ENCODE results near the gene ZNF442.
"Not testable (repeated sequence)": the region's sequence is repeated elsewhere in the genome, so short reads cannot be mapped to it uniquely, and the experiment has no call there.

ZNF442 gene

DNA sequence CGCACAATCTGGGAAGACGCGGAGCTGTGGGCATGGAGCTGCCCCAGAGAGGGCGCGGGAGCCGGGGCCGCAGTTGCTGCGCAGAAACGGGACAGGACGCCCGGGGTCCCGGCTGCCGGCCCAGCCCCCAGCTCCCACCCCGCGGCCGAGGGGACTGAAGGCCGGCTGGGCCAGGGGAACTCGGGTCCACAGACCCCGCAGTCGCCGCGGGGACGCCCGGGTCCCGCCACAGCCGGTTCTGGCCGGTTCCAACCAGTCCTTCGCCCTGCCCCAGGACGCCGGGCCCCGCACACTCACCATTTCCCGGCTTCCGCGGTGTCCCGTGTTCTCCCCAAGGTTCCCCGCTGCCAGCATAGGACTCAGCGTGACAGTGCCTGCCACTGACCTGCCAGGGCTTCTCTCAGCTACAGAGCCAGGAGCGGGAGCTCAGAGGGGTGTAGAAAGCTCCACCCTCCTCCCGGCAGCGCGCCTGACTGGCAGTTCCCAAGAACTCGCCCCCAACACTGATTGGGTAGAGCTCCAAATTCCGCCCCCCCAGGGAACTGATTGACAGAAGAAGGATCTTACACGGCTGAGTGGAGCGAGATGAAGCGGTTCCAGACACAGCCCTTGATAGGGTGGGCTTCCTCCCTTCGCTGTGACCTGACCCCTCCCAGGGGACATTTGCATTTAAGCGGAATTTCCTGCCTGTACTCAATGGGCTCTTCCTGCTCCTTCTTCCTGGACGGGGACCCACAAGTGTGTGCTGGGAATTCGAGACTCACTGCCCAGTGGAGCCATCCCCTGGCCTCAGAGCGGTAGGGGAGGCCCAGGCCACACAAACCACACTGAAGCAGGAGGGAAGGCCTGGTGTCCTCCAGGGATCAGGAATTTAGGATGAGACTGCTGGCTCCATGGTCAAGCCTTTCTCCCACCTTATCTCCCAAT is at the start of gene ZNF442:
Gene ZNF442 (minus strand): TSS at position 448 of the 927 bp plus-strand sequence. CDS start 2,052 bp downstream, outside the sequence.
- DNase-seq = peak; percentile 81

DNA sequence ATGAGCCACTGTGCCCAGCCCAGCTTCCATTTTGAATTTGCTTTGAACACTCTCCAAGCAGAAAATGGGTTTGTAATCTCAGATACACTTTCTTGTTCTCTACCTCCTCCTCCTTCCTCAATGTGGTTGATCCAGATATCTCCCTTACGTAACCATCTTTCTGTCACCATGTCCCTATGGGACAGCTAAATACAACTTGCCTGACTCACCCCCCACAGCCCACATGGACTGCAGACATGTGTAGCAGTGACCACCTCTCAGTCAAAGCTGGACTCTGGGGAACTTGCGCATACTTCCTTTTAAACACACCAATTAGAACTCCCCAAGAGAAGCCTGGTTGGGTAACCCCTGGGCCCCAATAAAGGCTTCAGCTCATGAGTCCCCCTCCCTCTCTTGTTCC is 46.4 kb upstream of the ZNF442 start:
- DNase-seq = no peak

DNA sequence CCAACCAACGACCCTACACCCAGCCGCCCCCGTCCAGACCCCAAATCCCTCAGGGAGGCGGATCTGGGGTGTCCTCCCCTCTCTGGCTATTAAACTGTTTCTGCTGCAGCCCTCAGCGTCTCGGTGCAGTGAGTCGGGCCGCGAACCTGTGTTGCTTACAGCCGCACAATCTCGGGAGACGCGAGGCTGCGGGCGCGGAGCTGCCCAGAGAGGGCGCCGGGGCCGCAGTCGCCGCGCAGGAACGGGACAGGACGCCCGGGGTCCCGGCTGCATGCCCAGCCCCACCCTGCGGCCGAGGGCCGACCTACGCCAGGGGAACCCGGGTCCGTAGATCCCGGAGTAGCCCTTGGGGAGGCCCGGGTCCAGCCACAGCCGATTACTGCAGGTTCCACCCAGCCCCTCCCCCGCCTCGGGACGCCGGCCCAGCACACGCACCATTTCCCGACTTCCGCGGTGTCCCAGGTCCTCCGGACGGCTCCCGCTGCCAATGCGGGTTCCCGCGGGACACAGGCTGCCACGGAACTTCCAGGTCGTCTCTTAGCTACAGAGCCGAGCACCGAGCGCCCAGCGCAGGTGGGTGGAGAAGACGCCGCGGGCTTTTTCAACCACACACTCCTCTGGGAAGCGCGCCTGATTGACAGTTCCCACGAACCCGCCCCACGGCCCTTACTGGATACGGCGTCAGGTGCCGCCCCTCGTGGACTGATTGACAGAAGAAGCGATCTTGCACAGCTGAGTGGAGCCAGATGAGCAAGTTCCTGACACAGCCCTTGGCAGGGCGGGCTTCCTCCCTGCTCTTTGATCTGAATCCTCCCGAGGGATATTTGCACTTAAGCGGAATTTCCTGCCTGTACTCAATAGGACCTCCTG is 35.4 kb upstream of the ZNF442 start, which contains the start of gene ZNF799:
Gene ZNF799 (minus strand): TSS at position 639 of the 870 bp plus-strand sequence. CDS start 201 bp downstream, at position 438.
- DNase-seq = peak; percentile 21

DNA sequence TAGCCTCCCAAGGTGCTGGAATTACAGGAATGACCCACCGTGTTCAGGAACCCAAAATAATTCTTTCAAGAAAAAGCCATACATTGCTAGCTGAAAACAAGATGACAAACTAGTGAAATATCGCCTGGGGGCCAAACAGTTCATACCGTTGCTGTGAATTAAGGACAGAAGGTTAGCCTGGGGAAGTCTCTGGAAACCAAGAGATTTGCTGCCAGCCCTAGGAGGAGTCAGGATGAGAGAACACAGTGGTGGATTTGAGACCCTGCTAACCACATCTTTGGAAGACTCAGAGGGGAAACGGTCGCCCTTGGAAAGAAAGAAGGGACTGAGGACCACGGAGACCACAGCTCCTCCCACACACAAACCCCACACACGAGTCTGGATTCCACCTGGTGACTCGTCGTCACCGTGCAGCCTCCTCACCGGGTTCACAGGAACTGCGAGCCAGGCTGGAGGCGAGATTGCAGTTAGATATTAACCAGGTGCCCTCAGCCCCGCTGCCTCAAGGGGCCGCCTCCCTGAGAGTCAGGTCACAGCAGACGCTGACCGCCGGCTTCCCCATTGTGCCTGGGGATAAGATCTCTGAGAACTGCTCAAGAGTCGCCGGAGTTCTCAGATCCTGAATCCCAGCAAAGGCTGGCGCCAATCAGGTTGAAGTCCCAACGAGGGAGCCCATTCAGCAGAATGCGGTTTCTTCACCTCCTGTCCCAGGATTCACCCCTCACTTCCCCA is 34.6 kb upstream of the ZNF442 start:
- not testable (repeated sequence) for DNase-seq

DNA sequence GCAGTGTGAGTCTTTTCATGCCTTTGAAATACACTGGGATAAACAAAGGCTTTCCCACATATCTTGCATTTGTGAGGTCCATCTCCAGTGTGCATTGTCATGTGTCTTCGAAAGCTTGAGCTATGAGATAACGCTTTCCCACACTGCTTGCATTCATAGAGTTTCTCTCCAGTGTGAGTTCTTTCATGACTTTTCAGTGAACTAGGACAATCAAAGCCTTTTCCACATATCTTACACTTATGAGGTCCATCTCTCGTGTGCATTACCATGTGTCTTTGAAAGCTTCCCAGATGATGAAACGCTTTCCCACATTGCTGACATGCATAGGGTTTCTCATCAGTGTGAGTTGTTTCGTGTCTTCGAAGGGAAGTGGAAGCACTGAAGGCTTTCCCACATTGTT is 25.7 kb upstream of the ZNF442 start:
- DNase-seq = not testable (repeated sequence)

DNA sequence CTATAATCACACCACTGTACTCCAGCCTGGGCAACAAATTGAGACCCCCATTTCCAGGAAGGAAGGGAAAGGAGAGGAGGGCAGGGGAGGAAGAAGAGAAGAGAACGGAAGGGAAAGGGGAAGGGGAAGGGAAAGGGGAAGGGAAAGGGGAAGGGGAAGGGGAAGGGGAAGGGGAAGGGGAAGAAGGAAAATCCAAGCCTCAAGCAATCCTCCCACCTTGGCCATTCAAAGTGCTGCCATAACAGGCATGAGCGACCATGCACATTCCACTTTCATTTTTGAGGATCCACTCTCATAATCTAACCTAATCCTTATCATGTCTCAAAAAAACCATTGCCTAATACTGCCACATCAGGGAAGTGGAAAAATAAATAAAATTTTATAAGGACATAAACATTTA is 20.9 kb upstream of the ZNF442 start:
- DNase-seq = not testable (repeated sequence)

DNA sequence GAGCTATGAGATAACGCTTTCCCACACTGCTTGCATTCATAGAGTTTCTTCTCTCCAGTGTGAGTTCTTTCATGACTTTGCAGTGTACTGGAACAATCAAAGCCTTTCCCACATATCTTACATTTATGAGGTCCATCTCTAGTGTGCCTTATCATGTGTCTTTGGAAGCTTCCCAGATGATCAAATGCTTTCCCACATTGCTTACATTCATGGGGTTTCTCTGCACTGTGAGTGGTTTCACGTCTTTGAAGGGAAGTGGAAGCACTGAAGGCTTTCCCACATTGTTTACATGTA is 14.9 kb upstream of the ZNF442 start:
- no peak for DNase-seq

DNA sequence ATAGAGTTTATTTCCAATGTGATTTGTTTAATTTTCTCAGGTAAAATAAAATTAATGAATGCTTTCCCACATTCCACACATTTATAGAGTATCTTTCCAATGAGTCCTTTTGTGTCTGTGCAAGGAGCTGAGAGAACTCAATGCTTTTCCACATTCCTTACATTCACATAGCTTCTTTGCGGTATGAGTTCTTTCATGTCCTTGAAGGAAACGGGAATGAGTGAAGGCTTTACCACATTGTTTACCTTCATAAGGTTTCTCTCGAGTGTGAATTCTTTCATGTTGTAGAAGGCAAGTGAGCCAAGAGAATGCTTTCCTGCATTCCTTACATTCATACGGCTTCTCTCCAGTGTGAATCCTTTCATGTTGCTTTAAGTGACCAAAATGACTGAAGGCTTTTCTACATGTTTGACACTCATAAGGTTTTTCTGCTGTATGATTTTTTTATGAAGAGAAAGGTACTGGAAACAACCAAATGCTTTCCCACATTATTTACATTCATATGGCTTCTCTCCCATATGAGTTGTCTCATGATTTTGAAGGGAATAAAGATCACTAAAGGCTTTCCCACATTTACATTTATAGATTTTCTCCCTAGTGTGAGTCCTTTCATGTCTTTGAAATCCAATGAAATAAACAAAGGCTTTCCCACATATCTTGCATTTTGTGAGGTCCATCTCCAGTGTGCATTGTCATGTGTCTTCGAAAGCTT is 14.4 kb upstream of the ZNF442 start:
- DNase-seq = no peak

DNA sequence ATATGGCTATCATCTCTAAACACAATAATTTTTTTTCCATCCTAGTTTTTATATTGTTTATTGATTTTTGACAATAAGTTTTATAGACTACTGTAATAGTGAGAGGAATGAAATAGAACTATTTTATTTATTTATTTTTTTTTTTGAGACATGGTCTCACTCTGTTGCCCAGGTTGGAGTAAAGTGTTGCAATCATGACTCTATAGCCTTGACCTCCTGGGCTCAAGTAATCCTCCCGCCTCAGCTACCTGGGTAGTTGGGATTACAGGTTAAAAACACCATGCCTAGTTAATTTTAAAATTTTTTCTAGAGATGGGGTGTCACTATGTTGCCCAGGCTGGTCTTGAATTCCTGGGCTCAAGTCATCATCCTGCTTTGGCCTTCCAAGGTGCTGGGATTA is 8.5 kb upstream of the ZNF442 start:
- DNase-seq = no peak

DNA sequence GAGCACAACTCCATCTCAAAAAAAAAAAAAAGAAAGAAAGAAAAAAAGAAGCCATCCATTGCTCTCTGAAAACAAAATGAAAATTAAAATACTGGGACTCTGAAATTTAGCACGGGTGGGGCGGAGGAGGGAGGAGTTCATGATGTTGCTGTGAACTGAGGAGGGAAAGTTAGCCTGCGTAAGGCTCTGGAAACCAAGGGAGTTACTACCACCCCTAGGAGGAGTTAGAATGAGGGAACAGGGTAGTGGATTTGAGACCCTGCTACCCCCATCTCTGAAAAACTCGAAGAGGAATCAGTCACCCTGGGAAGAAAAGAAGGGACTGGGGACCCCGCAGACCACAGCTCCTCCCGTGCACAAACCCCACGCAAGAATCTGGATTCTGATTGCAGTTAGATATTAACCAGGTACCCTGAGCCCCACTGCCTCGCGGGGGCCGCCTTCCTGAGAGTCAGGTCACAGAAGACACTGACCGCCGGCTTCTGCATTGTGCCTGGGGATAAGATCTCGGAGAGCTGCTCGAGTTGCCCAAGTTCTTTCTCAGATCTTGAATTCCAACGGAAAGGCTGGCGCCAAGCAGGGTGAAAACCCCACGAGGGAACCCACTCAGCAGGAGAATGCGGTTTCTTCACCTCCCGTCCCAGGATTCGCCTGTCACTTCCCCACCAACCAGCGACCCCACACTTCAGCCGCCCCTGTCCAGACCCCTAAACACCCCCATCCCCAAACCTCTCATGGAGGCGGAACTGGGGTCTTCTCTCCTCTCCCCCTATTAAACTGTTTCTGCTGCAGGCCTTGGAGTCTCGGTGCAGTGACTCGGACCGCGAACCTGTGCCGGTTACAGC is 870 bp downstream of the ZNF442 start:
- DNase-seq = no peak

DNA sequence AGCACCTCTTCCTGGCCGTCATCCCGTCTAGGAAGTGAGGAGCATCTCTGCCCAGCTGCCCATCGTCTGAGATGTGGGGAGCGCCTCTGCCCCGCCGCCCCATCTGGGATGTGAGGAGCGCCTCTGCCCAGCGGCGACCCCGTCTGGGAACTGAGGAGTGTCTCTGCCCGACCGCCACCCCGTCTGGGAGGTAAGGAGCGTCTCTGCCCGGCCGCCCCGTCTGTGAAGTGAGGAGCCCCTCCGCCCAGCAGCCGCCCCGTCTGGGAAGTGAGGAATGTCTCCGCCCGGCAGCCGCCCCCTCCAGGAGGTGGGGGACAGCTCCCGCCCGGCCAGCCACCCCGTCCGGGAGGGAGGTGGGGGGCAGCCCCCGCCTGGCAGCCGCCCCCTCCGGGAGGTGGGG is 3.2 kb downstream of the ZNF442 start:
- not testable (repeated sequence) for DNase-seq

DNA sequence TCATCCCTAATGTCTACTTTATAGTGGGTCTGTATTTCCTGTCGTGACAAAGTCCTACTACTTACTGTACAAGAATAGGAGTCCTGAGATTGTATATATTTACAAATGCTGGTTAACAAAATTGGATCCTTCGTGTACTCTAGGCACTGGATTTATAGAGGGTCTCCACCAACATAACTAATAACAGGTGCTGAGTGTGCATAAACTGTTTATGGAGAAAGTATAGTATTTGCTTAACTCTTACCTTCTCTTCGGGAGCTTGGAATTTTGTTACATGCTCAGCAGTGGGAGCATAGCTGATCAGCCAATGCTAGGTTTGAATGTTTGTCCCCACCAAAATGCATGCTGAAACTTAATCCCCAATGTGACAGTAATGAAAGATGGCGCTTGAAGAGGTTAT is 12.1 kb downstream of the ZNF442 start:
- no peak for DNase-seq

DNA sequence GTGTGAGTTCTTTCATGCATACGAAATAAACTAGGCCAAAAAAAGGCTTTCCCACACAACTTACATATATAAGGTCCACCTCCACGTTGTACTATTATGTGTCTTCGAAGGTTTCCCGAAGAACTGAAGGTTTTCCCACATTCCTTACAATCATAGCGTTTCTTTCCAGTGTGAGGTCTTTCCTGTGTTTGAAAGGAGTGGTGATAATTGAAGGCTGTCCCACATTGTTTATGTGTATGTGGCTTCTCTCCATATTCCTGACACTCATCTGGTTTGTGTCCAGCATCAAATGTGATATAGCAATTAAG is 14.6 kb downstream of the ZNF442 start:
- no peak for DNase-seq

DNA sequence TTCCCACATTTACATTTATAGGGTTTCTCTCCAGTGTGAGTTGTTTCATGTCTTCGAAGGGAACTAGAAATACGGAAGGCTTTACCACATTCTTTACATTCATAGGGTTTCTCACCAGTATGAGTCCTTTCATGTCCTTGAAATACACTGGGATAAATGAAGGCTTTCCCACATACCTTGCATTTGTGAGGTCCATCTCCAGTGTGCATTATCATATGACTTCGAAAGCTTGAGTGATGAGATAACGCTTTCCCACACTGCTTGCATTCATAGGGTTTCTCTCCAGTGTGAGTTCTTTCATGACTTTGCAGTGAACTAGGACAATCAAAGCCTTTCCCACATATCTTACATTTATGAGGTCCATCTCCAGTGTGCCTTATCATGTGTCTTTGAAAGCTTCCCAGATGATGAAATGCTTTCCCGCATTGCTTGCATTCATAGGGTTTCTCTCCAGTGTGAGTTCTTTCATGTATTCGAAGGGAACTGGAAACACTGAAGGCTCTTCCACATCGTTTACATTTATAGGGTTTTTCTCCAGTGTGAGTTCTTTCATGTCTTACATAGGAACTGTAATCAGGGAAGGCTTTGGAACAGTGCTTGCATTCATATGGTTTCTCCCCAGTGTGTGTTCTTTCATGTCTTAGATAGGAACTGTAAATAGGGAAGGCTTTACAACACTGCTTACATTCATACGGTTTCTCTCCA is 15.1 kb downstream of the ZNF442 start:
- no peak for DNase-seq

DNA sequence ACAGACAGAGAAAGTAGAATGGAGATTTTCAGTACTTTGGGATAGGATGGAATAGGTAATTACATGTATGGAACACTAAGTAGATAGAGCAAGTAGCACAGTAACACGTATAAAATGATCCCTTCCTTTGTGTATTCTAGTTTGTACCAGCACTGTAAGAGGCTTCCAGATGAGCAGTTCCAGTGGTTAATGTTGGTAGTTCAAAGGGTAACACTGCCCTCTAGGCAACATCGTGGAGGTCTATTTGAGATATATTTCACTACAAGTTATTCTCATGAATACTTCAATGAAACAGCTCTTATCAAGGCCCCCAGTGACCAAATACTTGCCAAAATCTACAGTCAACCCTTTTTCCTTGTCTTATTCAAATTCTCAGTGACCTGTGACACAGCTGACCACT is 18.6 kb downstream of the ZNF442 start:
- no peak for DNase-seq

DNA sequence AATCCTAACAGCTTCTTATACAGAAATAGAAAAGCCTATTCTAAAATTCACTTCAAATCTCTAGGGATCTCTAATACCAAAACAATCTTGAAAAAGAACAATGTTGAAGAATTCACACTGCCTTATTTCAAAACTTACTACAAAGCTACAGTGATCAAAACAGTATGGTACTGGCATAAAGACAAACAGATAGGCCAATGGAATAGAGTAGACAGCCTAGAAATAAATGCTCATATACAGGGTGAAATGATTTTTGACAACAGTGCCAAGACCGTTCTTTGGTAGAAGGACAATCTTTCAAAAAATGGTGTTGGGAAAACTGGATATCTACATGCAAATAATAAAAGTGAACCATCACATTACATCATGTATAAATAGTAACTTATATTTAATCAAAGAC is 20.3 kb downstream of the ZNF442 start:
- DNase-seq = no peak

DNA sequence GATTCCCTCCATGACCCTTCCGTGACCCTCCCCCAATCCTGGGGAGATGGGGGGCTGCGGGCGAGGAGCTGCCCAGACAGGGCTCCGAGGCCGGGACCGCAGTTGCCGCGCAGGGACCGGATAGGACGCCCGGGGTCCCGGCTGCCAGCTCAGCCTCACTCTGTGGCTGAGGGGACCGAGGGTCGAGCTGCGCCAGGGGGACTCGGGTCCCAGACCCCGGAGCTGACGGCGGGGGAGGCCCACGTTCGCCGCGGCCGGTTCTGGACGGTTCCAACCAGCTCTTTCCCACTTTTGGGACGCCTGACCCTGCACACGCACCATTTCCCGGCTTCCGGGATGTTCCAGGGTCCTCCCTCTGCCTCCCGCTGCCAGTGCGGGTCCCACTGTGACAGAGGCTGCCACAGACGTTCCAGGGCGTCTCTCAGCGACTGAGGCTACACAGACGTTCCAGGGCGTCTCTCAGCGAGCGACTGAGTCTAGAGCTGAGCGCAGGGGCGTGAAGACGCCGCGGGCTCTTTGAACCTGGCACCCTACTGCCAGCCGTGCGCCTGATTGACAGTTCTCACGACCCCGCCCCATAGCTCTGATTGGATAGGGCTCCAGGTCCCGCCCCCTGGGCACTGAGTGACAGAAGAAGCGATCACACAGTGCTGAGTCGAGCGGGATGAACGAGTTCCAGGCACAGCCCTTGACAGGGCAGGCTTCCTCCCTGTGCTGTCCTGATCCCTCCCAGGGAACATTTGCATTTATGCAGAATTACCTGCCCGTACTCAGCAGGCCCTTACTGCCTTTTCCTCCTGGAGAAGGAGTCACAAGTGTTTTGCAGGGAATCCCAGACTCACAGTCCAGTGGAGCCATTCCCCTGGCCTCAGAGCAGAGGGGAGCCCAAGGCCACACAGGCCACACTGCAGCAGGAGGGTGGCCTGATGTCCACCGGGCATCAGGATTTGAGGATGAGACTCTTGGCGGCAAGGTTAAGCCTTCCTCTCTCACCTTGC is 32.0 kb downstream of the ZNF442 start, which contains the start of gene ZNF563:
Gene ZNF563 (minus strand): TSS at position 472 of the 998 bp plus-strand sequence. CDS start 151 bp downstream, at position 321.
- DNase-seq = peak; percentile 68

DNA sequence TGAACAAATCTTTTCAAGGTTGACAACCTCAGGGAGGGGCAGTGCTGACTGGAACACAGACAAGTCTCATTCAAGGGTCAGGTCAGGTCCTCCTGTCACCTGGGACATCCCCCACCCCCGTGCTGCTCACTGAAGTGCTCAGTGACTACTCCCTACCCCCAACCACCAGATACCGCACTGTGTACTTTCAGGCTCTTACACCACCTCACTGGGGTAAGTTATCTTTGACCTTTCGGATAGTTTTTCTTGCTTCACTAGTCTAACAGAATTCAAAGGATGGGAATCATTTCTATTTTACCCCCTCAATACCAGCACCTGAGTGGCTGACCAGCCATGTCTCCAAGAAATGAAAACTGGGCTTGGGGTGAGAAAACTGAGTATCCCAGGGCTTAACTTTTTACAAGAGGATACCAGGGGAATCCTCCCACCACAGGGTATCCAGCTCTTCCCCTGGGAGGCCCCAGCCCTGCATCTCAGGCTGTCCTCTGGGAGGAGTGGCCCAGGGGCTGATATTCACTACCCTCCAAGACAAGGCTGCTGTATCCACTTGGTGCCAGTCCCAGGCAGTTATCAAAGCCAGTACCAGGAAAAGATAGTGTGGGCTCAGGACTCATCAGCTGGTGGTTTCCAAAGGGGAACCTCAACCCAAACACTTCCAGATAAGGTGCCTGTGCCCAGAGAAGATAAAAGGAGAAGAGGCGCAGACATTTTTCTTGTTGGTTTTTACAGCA is 34.1 kb downstream of the ZNF442 start:
- no peak for DNase-seq

DNA sequence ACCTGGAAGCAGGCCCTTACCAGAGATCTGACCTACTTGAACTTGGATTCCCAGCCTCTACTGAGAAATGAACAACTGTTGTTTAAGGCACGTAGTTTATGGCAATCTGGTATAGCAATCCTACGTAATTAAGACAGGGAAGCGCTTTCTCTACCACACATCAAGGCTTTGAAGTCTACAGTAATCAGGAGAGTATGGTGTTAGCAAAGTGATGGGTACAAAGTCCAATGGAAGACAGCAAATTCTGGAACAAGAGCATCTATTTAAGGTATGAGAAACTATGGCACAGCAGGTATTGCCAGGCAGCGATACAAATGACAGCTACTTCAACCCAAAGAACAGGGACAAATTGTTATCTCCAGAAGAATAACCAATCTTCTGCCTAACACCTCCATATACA is 35.1 kb downstream of the ZNF442 start:
- no peak for DNase-seq
